HepG2 (cell line): ENCODE results near the gene RAI14.

Experiments used
- NPAS2 ChIP-seq: sonication (generic); formaldehyde crosslinking; IDR thresholded peaks from 2 replicates; pipeline ENCODE4 v1.8.0; 2022; ENCODE audit warnings: mild to moderate bottlenecking, missing genetic modification reagents, borderline replicate concordance
- RXRB ChIP-seq: IDR thresholded peaks from 2 replicates; pipeline ENCODE4 v1.6.1; 2016; ENCODE audit warnings: borderline replicate concordance, missing genetic modification reagents, missing compliant biosample characterization
- ZNF138 ChIP-seq: sonication (generic); formaldehyde crosslinking; IDR thresholded peaks from 2 replicates; pipeline ENCODE4 v1.5.0; 2020; ENCODE audit warnings: mild to moderate bottlenecking, low read depth, missing genetic modification reagents
- TF ChIP-seq, protein P1 (sequence below), 2 experiments: IDR thresholded peaks; 2 replicates each; pipeline ENCODE4 v1.6.1; 2011 to 2012; ENCODE audit warnings: low read length in 2 of 2, borderline replicate concordance in 1 of 2, low read depth in 1 of 2, mild to moderate bottlenecking in 1 of 2, moderate library complexity in 1 of 2
- TF ChIP-seq, protein P2 (sequence below): sonication (generic); formaldehyde crosslinking; IDR thresholded peaks from 2 replicates; pipeline ENCODE4 v1.8.1; 2022; ENCODE audit warnings: mild to moderate bottlenecking, missing genetic modification reagents

DNA sequence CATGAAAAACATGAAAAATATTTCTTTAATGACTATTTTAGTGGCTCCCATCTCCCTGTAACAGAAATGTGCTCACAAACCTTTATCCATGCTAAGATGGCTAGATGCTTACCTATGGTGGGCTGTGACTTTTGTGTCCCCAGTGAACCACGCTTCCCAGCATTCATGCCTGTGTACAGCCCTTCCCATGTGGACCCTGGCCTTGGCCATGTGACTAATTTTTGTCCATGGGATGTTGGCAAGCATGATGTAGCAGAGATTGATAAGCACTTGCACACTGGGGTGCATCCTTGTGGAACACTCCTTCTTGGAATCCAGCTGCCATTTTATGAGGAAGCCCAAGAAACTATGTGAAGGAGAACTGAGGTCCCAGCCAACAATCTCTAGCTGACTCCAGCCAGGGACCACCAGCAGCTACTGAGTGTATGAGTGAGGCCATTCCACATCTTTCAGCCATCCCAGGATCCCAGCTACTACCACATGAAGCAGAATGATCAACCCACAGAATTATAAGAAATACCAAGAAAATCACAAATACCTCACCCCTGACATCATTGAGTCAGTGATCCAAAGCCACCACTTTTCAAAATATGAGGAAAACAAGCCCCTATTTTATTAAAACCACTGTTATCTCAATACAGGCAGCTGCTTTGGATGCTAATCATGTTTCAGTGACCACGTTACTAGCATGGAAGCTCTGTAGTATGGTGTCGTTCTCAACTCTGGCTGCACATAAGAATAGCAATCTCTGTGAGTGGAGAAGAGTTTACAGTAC, 16.1 kb upstream of the RAI14 start:
- TF ChIP-seq RXRB (CRISPR knock-in tag) = no peak
- no peak for TF ChIP-seq NPAS2 (CRISPR knock-in tag)
- TF ChIP-seq, protein P1, sequence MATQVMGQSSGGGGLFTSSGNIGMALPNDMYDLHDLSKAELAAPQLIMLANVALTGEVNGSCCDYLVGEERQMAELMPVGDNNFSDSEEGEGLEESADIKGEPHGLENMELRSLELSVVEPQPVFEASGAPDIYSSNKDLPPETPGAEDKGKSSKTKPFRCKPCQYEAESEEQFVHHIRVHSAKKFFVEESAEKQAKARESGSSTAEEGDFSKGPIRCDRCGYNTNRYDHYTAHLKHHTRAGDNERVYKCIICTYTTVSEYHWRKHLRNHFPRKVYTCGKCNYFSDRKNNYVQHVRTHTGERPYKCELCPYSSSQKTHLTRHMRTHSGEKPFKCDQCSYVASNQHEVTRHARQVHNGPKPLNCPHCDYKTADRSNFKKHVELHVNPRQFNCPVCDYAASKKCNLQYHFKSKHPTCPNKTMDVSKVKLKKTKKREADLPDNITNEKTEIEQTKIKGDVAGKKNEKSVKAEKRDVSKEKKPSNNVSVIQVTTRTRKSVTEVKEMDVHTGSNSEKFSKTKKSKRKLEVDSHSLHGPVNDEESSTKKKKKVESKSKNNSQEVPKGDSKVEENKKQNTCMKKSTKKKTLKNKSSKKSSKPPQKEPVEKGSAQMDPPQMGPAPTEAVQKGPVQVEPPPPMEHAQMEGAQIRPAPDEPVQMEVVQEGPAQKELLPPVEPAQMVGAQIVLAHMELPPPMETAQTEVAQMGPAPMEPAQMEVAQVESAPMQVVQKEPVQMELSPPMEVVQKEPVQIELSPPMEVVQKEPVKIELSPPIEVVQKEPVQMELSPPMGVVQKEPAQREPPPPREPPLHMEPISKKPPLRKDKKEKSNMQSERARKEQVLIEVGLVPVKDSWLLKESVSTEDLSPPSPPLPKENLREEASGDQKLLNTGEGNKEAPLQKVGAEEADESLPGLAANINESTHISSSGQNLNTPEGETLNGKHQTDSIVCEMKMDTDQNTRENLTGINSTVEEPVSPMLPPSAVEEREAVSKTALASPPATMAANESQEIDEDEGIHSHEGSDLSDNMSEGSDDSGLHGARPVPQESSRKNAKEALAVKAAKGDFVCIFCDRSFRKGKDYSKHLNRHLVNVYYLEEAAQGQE (IDR thresholded peaks at IDR 0.05; ENCODE audit: borderline replicate concordance in 1 of 2, low read depth in 1 of 2, low read length in 2 of 2) = no peak
- TF ChIP-seq, protein P2, sequence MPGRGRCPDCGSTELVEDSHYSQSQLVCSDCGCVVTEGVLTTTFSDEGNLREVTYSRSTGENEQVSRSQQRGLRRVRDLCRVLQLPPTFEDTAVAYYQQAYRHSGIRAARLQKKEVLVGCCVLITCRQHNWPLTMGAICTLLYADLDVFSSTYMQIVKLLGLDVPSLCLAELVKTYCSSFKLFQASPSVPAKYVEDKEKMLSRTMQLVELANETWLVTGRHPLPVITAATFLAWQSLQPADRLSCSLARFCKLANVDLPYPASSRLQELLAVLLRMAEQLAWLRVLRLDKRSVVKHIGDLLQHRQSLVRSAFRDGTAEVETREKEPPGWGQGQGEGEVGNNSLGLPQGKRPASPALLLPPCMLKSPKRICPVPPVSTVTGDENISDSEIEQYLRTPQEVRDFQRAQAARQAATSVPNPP = no peak
- no peak for TF ChIP-seq ZNF138 (CRISPR knock-in tag)
